Forelimb muscle (tissue), 1 donor: ENCODE measurements around the gene PLD4. TPM values are rescaled to one million over a fixed set of nuclear protein-coding genes. Genes with fewer than 3 reads are reported as not detected.

Experiments used
- polyA plus RNA-seq: library from polyadenylated mRNA; unstranded; fragments of 120-200 nt; gene quantifications from one replicate; pipeline ENCODE4 v1.2.1, GENCODE V29; 2013; ENCODE audit not compliant: insufficient read length

Gene PLD4
- polyA plus RNA-seq, 1 donor, result 5.7 TPM

Other genes with a start within 250 kb of the PLD4 start
- gene INF2, start 235.3 kb upstream of the PLD4 start, polyA plus RNA-seq, result 54.4 TPM
- 82.3 TPM for gene ADSS1, start 200.7 kb upstream of the PLD4 start, polyA plus RNA-seq
- 71.9 TPM for gene SIVA1, start 171.7 kb upstream of the PLD4 start, polyA plus RNA-seq
- 207 TPM for gene AKT1, start 129.1 kb upstream of the PLD4 start, polyA plus RNA-seq
- gene ZBTB42, start 123.8 kb upstream of the PLD4 start, polyA plus RNA-seq, result 8.7 TPM
- gene CEP170B, start 59.6 kb upstream of the PLD4 start, polyA plus RNA-seq, result 2.3 TPM
- 12.7 TPM for gene AHNAK2, start 53.5 kb downstream of the PLD4 start, polyA plus RNA-seq
- gene CLBA1, start 60.9 kb downstream of the PLD4 start, polyA plus RNA-seq, result 4.5 TPM
- 14.4 TPM for gene CDCA4, start 96.2 kb downstream of the PLD4 start, polyA plus RNA-seq
- 1.1 TPM for gene GPR132, start 140.6 kb downstream of the PLD4 start, polyA plus RNA-seq
- gene JAG2, start 243.9 kb downstream of the PLD4 start, polyA plus RNA-seq, result 40.4 TPM